HFFc6 (cell line): ENCODE measurements around the gene GRIN2A. TPM values are rescaled to one million over a fixed set of nuclear protein-coding genes. Genes with fewer than 3 reads are reported as not detected.

Source experiments
- DNase-seq: peaks from one replicate; pipeline ENCODE4 v3.0.0-alpha.2; 2018
- H3K27ac Mint-ChIP-seq: 2 replicates; pipeline ENCODE4 v1.8.0; 2020; ENCODE audit warnings: mild to moderate bottlenecking, mixed read lengths
- H3K27me3 Mint-ChIP-seq: 2 replicates; pipeline ENCODE4 v1.8.0; 2021; ENCODE audit warnings: mild to moderate bottlenecking, moderate library complexity, mixed read lengths; ENCODE audit not compliant: insufficient read depth
- H3K36me3 Mint-ChIP-seq: 2 replicates; pipeline ENCODE4 v1.8.0; 2021; ENCODE audit warnings: low read depth, mixed read lengths
- H3K4me1 Mint-ChIP-seq: 2 replicates; pipeline ENCODE4 v1.8.0; 2020; ENCODE audit warnings: low read depth, mixed read lengths
- H3K4me3 Mint-ChIP-seq: 2 replicates; pipeline ENCODE4 v1.8.0; 2020; ENCODE audit warnings: mild to moderate bottlenecking, moderate library complexity, mixed read lengths
- H3K9me3 Mint-ChIP-seq: 2 replicates; pipeline ENCODE4 v1.8.0; 2020; ENCODE audit warnings: mild to moderate bottlenecking, mixed read lengths
- CTCF ChIP-seq: fragments of 200-600 bp; sonication (generic); IDR thresholded peaks from 2 replicates; pipeline ENCODE4 v1.5.0; 2021; ENCODE audit warnings: antibody characterized with exemption, mild to moderate bottlenecking
- total RNA-seq, 6 experiments: library from RNA; stranded (reverse); fragmentation: NEBNext Ultra II Directional; extraction: Animal tissue kit (Norgen Biotek cat#: 25700); gene quantifications; 2 replicates in 1 of 6; 3 replicates in 5 of 6; pipeline ENCODE4 v1.2.3, GENCODE V29; 2021

Gene GRIN2A
- total RNA-seq, 6 experiments from 2014 or later, result 0.02 to 0.18 (median 0.08) TPM; not detected in 1

GRCh38 chr16:9946022-9946720, 236.1 kb downstream of the GRIN2A start:
- no peaks in the 10 kb centered on the region for H3K4me1 Mint-ChIP-seq
- DNase-seq, result no peak
- no peaks in the 10 kb centered on the region for H3K36me3 Mint-ChIP-seq
- no peaks in the 10 kb centered on the region; the same call in none of the 2 replicates for H3K9me3 Mint-ChIP-seq
- no peak overlapping the region for H3K27ac Mint-ChIP-seq
- no peak for TF ChIP-seq CTCF
- no peaks in the 10 kb centered on the region; the same call in none of the 2 replicates for H3K27me3 Mint-ChIP-seq
- H3K4me3 Mint-ChIP-seq, result no peak overlapping the region

GRCh38 chr16:9943121-9943520, 239.1 kb downstream of the GRIN2A start:
- Mint-ChIP-seq H3K9me3 (no peaks in the 10 kb centered on the region; the same call in none of the 2 replicates), H3K4me3 (no peak overlapping the region), H3K36me3 (no peaks in the 10 kb centered on the region), H3K4me1 (no peaks in the 10 kb centered on the region), H3K27me3 (no peaks in the 10 kb centered on the region; the same call in none of the 2 replicates), H3K27ac (no peak overlapping the region)
- DNase-seq, result no peak
- TF ChIP-seq CTCF, result no peak

- no peaks in the 10 kb centered on the region; the same call in 1 of the 2 replicates for H3K9me3 Mint-ChIP-seq
- no peak overlapping the region for H3K27ac Mint-ChIP-seq
- no peak for TF ChIP-seq CTCF
- H3K4me3 Mint-ChIP-seq, result no peak overlapping the region
- no peak for DNase-seq
- no peaks in the 10 kb centered on the region; the same call in 1 of the 2 replicates for H3K27me3 Mint-ChIP-seq
- no peaks in the 10 kb centered on the region for H3K4me1 Mint-ChIP-seq
- no peaks in the 10 kb centered on the region for H3K36me3 Mint-ChIP-seq
These were observed 241.0 kb downstream of the GRIN2A start for GRCh38 chr16:9941245-9941644.

- H3K9me3 Mint-ChIP-seq, result peaks cover 4% of the 10 kb centered on the region; the same call in 1 of the 2 replicates
- H3K27ac Mint-ChIP-seq, result no peak overlapping the region
- no peaks in the 10 kb centered on the region for H3K36me3 Mint-ChIP-seq
- H3K4me1 Mint-ChIP-seq, result no peaks in the 10 kb centered on the region
- H3K4me3 Mint-ChIP-seq, result no peak overlapping the region
- TF ChIP-seq CTCF, result no peak
- no peak for DNase-seq
- H3K27me3 Mint-ChIP-seq, result no peaks in the 10 kb centered on the region; the same call in none of the 2 replicates
These were observed 247.3 kb downstream of the GRIN2A start for GRCh38 chr16:9934723-9935508.

DNA sequence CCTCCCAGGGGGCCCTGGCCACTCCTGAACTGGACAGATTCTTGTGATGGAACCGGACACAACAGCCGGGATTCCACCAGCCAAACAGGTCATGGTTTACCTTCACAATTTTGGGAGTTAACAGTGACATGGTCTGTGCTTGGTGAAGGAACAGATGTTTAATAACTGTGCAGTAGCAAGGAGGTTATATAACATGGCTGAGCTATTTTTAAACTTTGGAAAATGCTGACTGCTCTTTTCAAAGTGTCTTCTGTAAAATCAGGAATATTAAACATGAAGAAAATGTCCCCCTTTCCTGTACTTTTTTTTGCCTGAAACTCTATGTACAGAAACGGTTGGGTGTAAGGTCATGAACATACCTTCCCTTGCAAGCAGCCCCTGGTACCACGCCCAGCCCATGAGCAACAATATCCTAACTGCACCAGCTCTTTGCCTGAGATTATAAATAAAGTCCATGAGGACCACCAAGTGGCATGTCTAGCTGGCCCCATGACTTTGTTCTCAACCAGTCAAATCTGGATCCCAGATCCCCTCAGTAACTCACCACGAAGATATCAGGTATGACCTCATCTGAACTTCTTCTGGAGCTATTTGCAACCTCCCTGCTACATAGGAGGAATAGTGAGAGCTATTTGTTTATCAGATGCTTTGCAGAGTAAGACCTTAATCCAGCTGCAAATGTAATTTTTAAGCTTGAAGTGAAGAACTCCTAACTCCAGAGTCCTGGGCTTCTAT, 249.1 kb downstream of the GRIN2A start:
- H3K4me1 Mint-ChIP-seq, result no peaks in the 10 kb centered on the region
- no peaks in the 10 kb centered on the region for H3K36me3 Mint-ChIP-seq
- peaks cover 4% of the 10 kb centered on the region; the same call in 1 of the 2 replicates for H3K9me3 Mint-ChIP-seq
- DNase-seq, result no peak
- TF ChIP-seq CTCF, result no peak
- no peak overlapping the region for H3K4me3 Mint-ChIP-seq
- H3K27ac Mint-ChIP-seq, result no peak overlapping the region
- H3K27me3 Mint-ChIP-seq, result peaks cover 1% of the 10 kb centered on the region
